Activated naive CD4-positive, alpha-beta T cell treated with anti-CD3 and anti-CD28 coated beads, Interleukin-2, amount 10 ng/mL, durations not matched to agents 7 days and 5 days (primary cell): ENCODE data around the gene FGF19.

Experiments
- CTCF ChIA-PET: fragments of 350-600 bp; sonication (Branson Sonifier 250); formaldehyde crosslinking; loops from one replicate; lab custom pipeline; 2021; ENCODE audit warnings: antibody characterized with exemption; lab: Charles Lee
- DNase-seq: peaks from one replicate; pipeline ENCODE4 v3.0.0-alpha.2; 2020
- H3K27ac Mint-ChIP-seq: one replicate; pipeline ENCODE4 v1.8.0; 2021; ENCODE audit warnings: mild to moderate bottlenecking, moderate library complexity, mixed read lengths
- H3K27me3 Mint-ChIP-seq: one replicate; pipeline ENCODE4 v1.8.0; 2021; ENCODE audit warnings: mild to moderate bottlenecking, mixed read lengths
- H3K36me3 Mint-ChIP-seq: one replicate; pipeline ENCODE4 v1.8.0; 2021; ENCODE audit warnings: mixed read lengths
- H3K4me1 Mint-ChIP-seq: one replicate; pipeline ENCODE4 v1.8.0; 2021; ENCODE audit warnings: mixed read lengths
- H3K4me3 Mint-ChIP-seq: one replicate; pipeline ENCODE4 v1.8.0; 2021; ENCODE audit warnings: mild to moderate bottlenecking, moderate library complexity, mixed read lengths
- H3K9me3 Mint-ChIP-seq: one replicate; pipeline ENCODE4 v1.8.0; 2021; ENCODE audit warnings: mixed read lengths

The FGF19 gene, protein sequence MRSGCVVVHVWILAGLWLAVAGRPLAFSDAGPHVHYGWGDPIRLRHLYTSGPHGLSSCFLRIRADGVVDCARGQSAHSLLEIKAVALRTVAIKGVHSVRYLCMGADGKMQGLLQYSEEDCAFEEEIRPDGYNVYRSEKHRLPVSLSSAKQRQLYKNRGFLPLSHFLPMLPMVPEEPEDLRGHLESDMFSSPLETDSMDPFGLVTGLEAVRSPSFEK

DNA sequence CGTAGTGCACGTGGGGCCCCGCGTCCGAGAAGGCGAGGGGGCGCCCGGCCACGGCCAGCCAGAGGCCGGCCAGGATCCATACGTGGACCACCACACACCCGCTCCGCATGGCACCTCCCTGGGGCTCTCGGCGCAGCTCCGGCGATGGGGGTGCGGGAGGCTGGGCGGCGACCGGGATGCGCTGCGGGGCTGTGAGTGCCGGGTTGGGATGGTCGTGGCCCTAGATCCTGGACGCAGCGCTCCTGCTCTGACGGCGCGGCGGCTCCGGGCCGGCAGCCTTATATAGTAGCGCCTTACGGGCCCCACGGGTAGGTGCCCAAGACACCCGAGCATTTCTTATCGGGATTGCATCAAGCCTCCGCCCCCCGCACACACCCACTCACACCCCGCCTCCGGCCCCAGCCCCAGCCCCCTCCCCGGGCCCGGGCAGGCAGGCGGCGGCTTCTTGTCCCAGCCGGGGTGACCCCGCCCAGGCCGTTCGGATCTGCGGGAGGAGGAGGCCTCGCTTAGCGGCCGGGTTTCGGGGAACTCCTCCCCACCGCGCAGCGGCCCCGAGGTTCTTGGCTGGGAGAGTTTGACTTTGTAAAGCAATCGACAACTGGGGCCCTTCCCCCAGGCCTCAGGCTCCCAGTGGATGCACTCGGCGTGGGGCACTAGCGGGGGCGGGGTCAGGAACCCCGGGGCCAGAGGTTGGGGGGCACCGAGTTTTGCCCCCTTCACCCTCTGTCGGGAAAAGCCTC, at the start of gene FGF19:
FGF19 (minus strand) TSS at position 255 of the 740 bp plus-strand sequence; CDS start at position 109, 146 bp downstream.
- peak within 1 kb of the TSS; percentile 62 for H3K27ac Mint-ChIP-seq
- CTCF ChIA-PET, result no interaction called here
- peaks cover 12% of the 10 kb centered on the region for H3K4me1 Mint-ChIP-seq
- H3K4me3 Mint-ChIP-seq, result no peak within 1 kb of the TSS
- no peaks in the 10 kb centered on the region for H3K9me3 Mint-ChIP-seq
- peaks cover 89% of the 10 kb centered on the region for H3K27me3 Mint-ChIP-seq
- H3K36me3 Mint-ChIP-seq, result no peaks in the 10 kb centered on the region
- DNase-seq, result no peak

DNA sequence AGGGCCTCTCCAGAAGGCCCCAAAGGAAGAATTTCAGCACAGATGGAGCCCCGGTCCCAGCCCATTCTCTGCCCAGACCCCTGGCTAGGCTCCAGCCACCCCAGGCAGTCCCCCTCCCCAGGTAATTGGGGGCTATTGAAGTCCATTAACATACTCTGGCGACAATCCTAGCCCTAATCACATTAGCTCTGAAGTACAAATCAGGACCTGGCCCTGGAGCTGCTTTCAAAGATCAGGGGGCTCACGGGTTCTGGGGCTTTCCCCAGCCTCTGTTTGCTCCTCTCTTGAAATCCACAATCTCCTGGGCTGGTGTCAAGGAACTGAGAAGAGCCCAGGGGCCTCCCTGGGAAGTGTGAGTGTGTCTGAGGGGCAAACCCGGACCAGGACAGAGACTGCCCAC, 49.1 kb upstream of the FGF19 start:
- Mint-ChIP-seq H3K27me3 (peaks cover 11% of the 10 kb centered on the region), H3K4me3 (no peak overlapping the region), H3K4me1 (no peaks in the 10 kb centered on the region), H3K9me3 (no peaks in the 10 kb centered on the region), H3K36me3 (no peaks in the 10 kb centered on the region), H3K27ac (no peak overlapping the region)
- CTCF ChIA-PET, result no interaction called here
- no peak for DNase-seq

DNA sequence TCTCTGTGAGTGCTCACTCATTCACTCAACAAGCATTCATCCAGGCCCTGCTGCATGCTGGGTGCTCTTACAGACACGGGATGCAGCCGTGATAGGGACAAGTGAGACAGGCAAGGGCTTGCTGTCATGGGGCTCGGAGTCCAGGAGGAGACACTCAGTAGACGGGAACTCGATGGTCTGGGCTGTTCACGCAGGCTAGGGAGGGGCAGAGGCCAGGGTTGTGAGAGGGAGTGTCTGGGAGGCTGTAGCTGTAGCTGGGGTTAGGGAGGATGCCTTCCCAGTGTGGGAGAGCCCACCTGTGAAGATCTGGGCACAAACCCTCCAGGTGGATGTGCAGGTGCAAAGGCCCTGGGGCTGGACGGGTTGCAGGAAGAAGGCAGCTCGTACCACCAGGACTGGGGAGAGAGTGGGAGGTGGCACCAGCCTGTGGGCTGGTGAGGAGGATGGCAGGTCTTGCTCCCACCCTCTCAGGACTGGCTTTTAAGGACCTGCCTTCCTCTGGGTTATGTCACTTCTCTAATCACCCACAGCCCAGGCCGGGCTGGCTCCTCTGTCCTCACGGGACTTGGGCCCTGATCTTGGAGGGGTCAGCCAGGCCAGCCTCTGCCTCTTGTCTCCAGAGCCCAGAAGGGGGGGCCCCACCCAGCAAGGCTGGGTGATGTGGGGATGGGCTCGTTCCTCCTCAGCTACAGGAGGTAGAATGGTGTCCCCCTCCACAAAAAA, 47.2 kb upstream of the FGF19 start:
- CTCF ChIA-PET, result no interaction called here
- Mint-ChIP-seq H3K36me3 (no peaks in the 10 kb centered on the region), H3K9me3 (no peaks in the 10 kb centered on the region), H3K4me1 (no peaks in the 10 kb centered on the region), H3K27ac (peak overlapping the region; percentile 62), H3K27me3 (peaks cover 8% of the 10 kb centered on the region), H3K4me3 (no peak overlapping the region)
- DNase-seq, result no peak

DNA sequence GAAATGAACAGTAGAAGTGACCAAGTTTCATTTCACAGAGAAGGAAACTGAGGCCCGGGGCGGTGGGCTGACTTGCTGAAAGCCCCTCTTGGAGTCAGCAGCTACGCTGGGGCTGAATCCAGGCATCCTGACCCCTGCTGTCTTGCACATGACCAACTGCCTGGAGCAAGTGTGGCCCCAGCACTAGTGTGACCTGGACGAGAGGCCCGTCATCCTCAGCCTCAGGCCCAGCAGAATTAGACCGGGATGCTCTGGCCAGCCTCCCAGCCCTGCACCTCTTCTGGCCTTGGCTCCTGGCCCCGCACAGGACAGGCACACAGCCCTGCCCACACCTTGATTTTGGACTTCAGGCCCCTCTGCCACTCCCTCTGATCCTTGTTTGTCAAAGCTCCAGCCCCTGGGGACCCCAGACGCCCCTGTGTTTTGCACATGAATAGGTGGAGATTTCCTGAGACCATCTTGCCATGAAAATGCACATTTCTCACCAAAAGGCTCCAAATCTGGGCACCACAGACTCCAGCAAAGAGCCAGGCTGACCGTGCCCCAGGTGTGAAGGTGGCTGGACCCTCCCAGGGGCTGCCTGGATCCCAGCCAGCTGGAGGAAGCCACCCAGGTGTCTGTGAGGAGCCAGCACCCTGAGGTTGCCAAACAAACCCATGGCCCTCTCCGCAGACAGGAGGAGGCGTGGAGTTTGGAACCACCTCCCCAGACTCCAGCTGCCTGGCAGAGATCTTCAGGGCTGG, 46.5 kb upstream of the FGF19 start:
- Mint-ChIP-seq H3K9me3 (no peaks in the 10 kb centered on the region), H3K4me1 (no peaks in the 10 kb centered on the region), H3K27ac (no peak overlapping the region), H3K36me3 (no peaks in the 10 kb centered on the region), H3K27me3 (peaks cover 9% of the 10 kb centered on the region), H3K4me3 (no peak overlapping the region)
- DNase-seq, result no peak
- CTCF ChIA-PET, result no interaction called here

DNA sequence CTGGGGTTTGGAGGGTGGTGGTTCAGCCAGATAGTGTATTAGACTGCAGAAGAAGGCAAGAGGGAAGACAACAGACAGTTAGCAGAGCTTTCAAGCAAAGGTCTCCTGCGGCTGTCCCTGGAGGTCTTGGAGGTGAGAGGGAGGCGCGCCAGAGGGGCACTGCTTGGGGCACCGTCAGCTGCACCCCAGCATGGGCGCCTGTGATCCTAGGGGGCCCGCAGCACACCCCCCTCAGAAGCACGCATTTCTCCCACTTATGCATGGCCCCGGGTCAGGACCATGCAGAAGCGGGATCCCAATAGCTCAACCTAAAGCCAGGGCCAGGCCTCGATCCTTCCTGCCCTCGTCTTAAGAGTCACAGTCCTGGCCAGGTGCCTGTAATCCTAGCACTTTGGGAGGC, 44.8 kb upstream of the FGF19 start:
- Mint-ChIP-seq H3K36me3 (no peaks in the 10 kb centered on the region), H3K9me3 (no peaks in the 10 kb centered on the region), H3K4me3 (no peak overlapping the region), H3K4me1 (no peaks in the 10 kb centered on the region), H3K27me3 (peaks cover 9% of the 10 kb centered on the region), H3K27ac (no peak overlapping the region)
- no peak for DNase-seq
- CTCF ChIA-PET, result no interaction called here

DNA sequence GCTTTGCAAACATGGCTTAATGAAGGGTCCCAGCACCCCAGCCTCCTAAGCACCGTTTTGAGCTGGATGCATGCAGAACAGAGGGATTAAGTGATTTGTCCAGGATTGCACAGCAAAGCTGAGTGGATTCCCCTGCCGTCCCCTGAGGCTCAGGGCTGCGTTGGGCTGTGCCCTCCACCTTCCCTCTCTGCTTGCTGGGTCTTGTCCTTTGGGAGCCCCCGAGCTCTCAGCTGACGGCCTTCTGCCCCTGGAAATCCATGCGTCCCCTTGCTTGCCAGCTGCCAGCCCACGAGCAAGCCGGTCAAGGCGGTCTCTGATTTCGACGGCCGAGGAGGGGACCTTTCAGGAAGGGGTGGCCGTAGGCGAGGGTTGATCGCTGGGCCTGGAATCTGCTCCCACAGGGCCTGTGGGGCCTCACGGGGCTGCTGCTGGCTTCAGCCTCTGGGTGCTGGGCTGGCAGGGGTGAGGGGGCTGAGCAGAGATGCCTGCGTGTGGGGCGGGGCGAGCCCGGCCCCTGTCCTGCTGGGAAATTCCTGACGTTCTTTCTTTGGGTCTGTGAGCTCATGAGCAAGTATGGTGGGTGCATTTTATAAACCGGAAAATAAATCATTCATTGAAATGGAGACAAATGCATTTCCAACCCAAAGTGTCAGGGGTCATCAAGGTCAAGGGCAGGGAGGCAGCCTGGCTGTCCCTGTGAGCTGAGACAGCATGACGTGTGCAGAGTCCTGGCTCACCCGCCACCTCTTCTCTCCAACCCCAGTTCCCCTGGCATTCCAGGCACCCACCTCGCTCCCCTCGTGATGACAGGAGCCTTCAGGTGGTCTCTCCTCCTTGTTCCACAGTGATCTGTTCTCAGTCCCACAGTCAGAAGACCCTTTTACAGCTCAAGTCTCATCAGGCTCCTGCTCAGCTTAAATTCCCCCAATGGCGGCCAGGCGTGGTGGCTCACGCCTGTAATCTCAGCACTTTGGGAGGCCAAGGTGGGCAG, 43.2 kb upstream of the FGF19 start:
- H3K27me3 Mint-ChIP-seq, result peaks cover 16% of the 10 kb centered on the region
- H3K4me1 Mint-ChIP-seq, result no peaks in the 10 kb centered on the region
- H3K9me3 Mint-ChIP-seq, result no peaks in the 10 kb centered on the region
- CTCF ChIA-PET, result no interaction called here
- H3K4me3 Mint-ChIP-seq, result no peak overlapping the region
- no peak overlapping the region for H3K27ac Mint-ChIP-seq
- no peaks in the 10 kb centered on the region for H3K36me3 Mint-ChIP-seq
- DNase-seq, result no peak

DNA sequence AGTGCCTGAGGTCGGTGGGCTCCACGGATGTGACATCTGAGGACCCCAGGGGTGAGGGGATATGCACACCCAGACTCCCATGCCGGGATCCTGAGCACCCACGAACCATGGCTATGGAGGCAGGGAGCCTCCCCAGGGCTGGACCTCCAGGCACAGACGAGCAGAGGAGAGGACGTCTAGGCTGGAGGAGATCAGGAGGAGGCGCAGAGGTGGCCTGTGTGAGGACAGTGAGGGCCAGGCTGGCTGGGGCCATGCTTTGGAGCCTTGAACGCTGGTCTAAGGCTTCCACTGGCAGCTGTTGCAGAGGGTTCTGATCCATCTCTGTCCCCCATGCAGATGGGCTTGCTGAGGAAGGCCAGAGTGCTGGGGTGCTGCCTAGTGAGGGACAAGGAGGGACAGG, 42.3 kb upstream of the FGF19 start:
- Mint-ChIP-seq H3K4me1 (no peaks in the 10 kb centered on the region), H3K9me3 (no peaks in the 10 kb centered on the region), H3K27me3 (peaks cover 16% of the 10 kb centered on the region), H3K27ac (no peak overlapping the region), H3K36me3 (no peaks in the 10 kb centered on the region), H3K4me3 (no peak overlapping the region)
- CTCF ChIA-PET, result no interaction called here
- DNase-seq, result no peak

DNA sequence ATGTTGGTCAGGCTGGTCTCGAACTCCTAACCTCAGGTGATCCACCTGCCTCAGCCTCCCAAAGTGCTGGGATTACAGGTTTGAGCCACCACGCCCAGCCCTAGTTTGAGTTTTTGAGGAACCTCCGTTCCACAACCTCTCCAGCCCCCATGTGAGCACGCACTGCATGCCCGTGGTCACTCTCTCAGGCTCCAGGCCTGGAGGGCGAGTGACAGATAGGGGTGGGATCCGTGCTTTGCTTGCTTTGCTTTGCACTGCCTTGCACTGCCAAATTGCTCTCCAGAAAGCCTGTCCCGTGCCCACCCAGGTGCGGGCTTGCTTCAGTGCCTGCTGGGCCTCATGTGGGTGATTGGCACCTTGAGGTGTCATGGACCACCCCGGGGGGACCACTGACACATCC, 41.4 kb upstream of the FGF19 start:
- Mint-ChIP-seq H3K4me3 (no peak overlapping the region), H3K4me1 (no peaks in the 10 kb centered on the region), H3K9me3 (no peaks in the 10 kb centered on the region), H3K27me3 (peaks cover 13% of the 10 kb centered on the region), H3K36me3 (no peaks in the 10 kb centered on the region), H3K27ac (no peak overlapping the region)
- DNase-seq, result no peak
- CTCF ChIA-PET, result no interaction called here

DNA sequence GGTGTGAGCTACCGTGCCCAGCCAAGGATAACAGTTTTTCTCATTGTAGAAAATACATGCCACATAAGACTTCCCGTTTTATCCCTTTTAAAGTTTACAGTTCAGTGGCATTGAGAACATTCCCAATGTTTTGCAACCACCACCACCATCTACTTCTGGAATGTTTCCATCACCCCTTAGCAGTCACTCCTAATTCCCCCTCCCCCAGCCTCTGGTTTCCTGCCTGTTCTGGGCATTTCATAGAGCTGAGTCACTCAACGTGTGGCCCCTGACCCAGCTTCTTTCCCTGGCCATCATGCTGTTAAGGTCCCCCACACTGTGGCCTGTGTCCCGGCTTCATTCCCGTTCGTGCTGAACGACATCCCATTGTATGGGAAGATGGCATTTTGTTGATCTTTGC, 40.6 kb upstream of the FGF19 start:
- no peaks in the 10 kb centered on the region for H3K9me3 Mint-ChIP-seq
- no peaks in the 10 kb centered on the region for H3K4me1 Mint-ChIP-seq
- H3K27me3 Mint-ChIP-seq, result peaks cover 13% of the 10 kb centered on the region
- H3K4me3 Mint-ChIP-seq, result no peak overlapping the region
- no peaks in the 10 kb centered on the region for H3K36me3 Mint-ChIP-seq
- CTCF ChIA-PET, result no interaction called here
- DNase-seq, result no peak
- no peak overlapping the region for H3K27ac Mint-ChIP-seq

DNA sequence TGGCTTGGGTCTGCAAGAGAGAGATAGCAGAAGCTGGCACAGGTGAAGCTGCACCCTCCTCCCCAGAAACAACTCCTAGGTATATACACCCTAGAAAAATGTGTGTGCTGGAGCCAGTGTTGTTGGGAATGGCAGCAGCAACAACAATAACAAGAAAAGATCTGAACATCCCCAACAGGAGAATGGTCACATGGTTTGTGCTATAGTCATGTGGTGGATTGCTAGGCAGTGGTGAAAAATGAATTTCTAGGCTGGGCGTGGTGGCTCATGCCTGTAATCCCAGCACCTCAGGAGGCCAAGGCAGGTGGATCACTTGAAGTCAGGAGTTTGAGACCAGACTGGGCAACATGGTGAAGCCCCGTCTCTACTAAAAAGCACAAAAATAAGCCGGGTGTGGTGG, 31.0 kb upstream of the FGF19 start:
- Mint-ChIP-seq H3K27me3 (peaks cover 8% of the 10 kb centered on the region), H3K36me3 (no peaks in the 10 kb centered on the region), H3K4me3 (no peak overlapping the region), H3K4me1 (no peaks in the 10 kb centered on the region), H3K27ac (no peak overlapping the region), H3K9me3 (peaks cover 11% of the 10 kb centered on the region)
- DNase-seq, result no peak
- CTCF ChIA-PET, result no interaction called here

DNA sequence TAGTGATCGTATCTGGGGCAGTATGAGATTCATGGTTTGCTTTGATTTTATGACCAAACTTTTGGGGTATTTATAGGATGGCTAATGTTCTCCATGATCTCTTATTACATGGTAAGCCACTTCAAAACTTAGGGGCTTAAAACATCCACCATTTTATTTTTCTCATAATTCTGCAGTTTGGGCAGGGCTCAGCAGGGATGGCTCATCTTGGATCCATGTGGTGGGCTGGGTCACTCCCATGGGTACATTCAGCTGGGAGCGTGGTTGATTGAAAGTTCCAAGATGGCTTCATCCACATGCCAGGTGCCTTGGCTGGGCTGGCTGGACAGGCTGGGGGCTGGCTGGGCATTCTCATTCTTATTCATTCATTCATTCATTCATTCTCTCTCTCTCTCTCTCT, 30.5 kb upstream of the FGF19 start:
- H3K4me1 Mint-ChIP-seq, result no peaks in the 10 kb centered on the region
- H3K9me3 Mint-ChIP-seq, result peaks cover 11% of the 10 kb centered on the region
- CTCF ChIA-PET, result no interaction called here
- H3K27me3 Mint-ChIP-seq, result peaks cover 11% of the 10 kb centered on the region
- no peak overlapping the region for H3K4me3 Mint-ChIP-seq
- DNase-seq, result no peak
- no peaks in the 10 kb centered on the region for H3K36me3 Mint-ChIP-seq
- no peak overlapping the region for H3K27ac Mint-ChIP-seq

DNA sequence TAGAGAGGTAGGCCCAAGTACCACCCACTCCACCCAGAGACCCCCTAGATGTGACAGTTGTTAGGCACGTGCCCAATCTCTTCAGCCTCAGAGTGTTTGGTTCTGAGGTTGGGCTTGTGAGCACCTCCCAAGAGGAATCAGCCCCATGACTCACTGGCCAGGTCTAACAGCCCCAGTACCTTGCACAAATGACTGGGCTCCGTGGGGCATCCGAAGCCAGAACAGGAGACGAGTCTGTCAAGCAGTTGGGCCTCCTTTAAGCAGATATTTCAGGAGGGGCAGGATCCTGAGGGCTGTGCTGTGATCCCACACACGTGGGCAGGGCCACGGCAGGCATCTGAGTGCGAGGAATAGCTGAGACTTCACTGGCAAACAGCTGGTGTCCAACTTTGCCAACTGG, 29.1 kb upstream of the FGF19 start:
- Mint-ChIP-seq H3K36me3 (no peaks in the 10 kb centered on the region), H3K4me1 (no peaks in the 10 kb centered on the region), H3K27me3 (peaks cover 22% of the 10 kb centered on the region), H3K4me3 (no peak overlapping the region), H3K9me3 (peaks cover 11% of the 10 kb centered on the region), H3K27ac (no peak overlapping the region)
- DNase-seq, result no peak
- CTCF ChIA-PET, result no interaction called here

DNA sequence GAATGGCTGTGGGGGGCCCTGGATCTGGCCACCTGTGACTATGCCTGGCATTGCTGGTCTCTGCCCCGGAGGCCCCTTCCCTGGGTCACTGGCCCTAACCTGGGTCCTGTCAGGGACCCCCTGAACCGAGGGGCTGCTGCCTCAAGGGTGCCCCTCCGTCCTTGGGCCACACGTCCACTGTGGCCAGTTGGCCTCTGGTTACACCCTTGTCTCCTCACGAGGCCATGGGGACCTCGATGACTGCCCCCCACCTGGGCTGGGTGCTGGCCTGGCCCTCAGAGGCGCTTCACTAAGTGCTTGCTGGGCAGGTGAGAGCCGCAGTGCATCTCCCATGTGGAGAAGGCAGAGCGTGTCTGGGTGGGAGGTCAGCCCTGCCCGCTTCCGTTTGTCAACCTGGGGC, 27.3 kb upstream of the FGF19 start:
- Mint-ChIP-seq H3K27ac (no peak overlapping the region), H3K36me3 (no peaks in the 10 kb centered on the region)
- DNase-seq, result no peak

More for the DNA sequence above, 27.3 kb upstream of the FGF19 start:
- Mint-ChIP-seq H3K27me3 (peaks cover 40% of the 10 kb centered on the region), H3K9me3 (peaks cover 9% of the 10 kb centered on the region), H3K4me3 (no peak overlapping the region), H3K4me1 (no peaks in the 10 kb centered on the region)
- CTCF ChIA-PET, result no interaction called here
